GM12878 (cell line): ENCODE data around the gene PATL2. TPM values are rescaled to one million over a fixed set of nuclear protein-coding genes. Genes with fewer than 3 reads are reported as not detected.

Experiments used
- ATAC-seq: fragments of 200-7000 bp; cut with Tn5 transposase; 3 replicates; pipeline ENCODE4 v1.9.1; 2020; ENCODE audit warnings: mild to moderate bottlenecking, moderate library complexity
- BruUV-seq: library from RNA; stranded (reverse); fragments of 400-500 nt; replicated peaks from 2 replicates; lab custom pipeline; 2021; lab: Mats Ljungman, UMichigan
- CTCF ChIA-PET: fragments of 300-600 bp; sonication (Branson Sonifier 250); formaldehyde crosslinking; extraction: SDS; loops from one replicate; lab custom pipeline; 2021; ENCODE audit warnings: inconsistent platforms; lab: Yijun Ruan, JAX
- POLR2A ChIA-PET: fragments of 350-600 bp; formaldehyde crosslinking; extraction: SDS; loops from one replicate; lab custom pipeline; 2021; ENCODE audit warnings: inconsistent platforms; lab: Charles Lee
- RAD21 ChIA-PET: fragments of 300-600 bp; sonication (Branson Sonifier 250); formaldehyde crosslinking; loops from one replicate; lab custom pipeline; 2023; ENCODE audit warnings: antibody characterized with exemption; ENCODE audit not compliant: unreplicated experiment; lab: Charles Lee
- SMC1A ChIA-PET: fragments of 300-600 bp; sonication (Branson Sonifier 250); formaldehyde crosslinking; loops from one replicate; lab custom pipeline; 2023; ENCODE audit not compliant: unreplicated experiment, uncharacterized antibody; lab: Charles Lee
- DNase-seq: peaks from one replicate; pipeline ENCODE4 v3.0.0-alpha.2; 2011; ENCODE audit warnings: low read depth, low spot score
- FAIRE-seq: peaks from 3 replicates; lab custom pipeline; 2011; peaks lifted over from hg19 to GRCh38; lab: Jason Lieb, UNC
- H2AFZ ChIP-seq: 2 replicates; pipeline ENCODE4 v1.6.0; 2011; ENCODE audit warnings: low read depth, low read length, control low read depth; ENCODE audit not compliant: control insufficient read depth
- H3K27ac ChIP-seq: 2 replicates; pipeline ENCODE4 v1.5.1; 2011; ENCODE audit warnings: control low read depth; ENCODE audit not compliant: control insufficient read depth, insufficient read depth
- H3K27me3 ChIP-seq, 2 experiments: replicated peaks in 1 of 2; 2 replicates each; pipeline versions ENCODE4 v1.6.0 to v1.6.1; 2011; ENCODE audit warnings: low read length in 1 of 2; ENCODE audit not compliant: control insufficient read depth in 2 of 2, insufficient read depth in 2 of 2
- H3K36me3 ChIP-seq, 2 experiments: 2 replicates each; pipeline ENCODE4 v1.5.1; 2011; ENCODE audit warnings: low read length in 1 of 2; ENCODE audit not compliant: control insufficient read depth in 2 of 2, insufficient read depth in 2 of 2
- H3K4me1 ChIP-seq: 2 replicates; pipeline ENCODE4 v1.6.1; 2011; ENCODE audit warnings: mild to moderate bottlenecking, low read length, moderate library complexity, mixed read lengths; ENCODE audit not compliant: control insufficient read depth, insufficient read depth
- H3K4me2 ChIP-seq: 2 replicates; pipeline ENCODE4 v1.6.0; 2011; ENCODE audit warnings: control low read depth; ENCODE audit not compliant: control insufficient read depth, insufficient read depth
- H3K4me3 ChIP-seq: fragments of 200-600 bp; sonication (generic); 2 replicates; pipeline ENCODE4 v1.5.1; 2016
- H3K79me2 ChIP-seq: 2 replicates; pipeline ENCODE4 v1.6.0; 2011; ENCODE audit warnings: low read length; ENCODE audit not compliant: control insufficient read depth, insufficient read depth
- H3K9ac ChIP-seq: 2 replicates; pipeline ENCODE4 v1.8.0; 2011; ENCODE audit warnings: low read length, control low read depth, mixed read lengths; ENCODE audit not compliant: control insufficient read depth, insufficient read depth
- H3K9me3 ChIP-seq: replicated peaks from 3 replicates; pipeline ENCODE4 v1.5.1; 2011; ENCODE audit warnings: mild to moderate bottlenecking, low read length; ENCODE audit not compliant: control insufficient read depth, insufficient read depth
- H4K20me1 ChIP-seq: 2 replicates; pipeline ENCODE4 v1.6.0; 2011; ENCODE audit not compliant: control insufficient read depth, insufficient read depth
- CEBPB ChIP-seq, 2 experiments: fragments of 150-350 bp in 1 of 2; IDR thresholded peaks; 2 replicates each; pipeline ENCODE4 v1.6.1; 2012 to 2014; ENCODE audit warnings: low read depth in 2 of 2, low read length in 2 of 2, borderline replicate concordance in 1 of 2, inconsistent platforms in 1 of 2
- HDAC6 ChIP-seq: fragments of 200-600 bp; sonication (generic); IDR thresholded peaks from one replicate; pipeline ENCODE4 v1.8.0; 2017; ENCODE audit warnings: antibody characterized with exemption; ENCODE audit not compliant: unreplicated experiment
- IRF4 ChIP-seq: IDR thresholded peaks from 2 replicates; pipeline ENCODE4 v1.6.1; 2011; ENCODE audit warnings: low read depth, low read length
- JUNB ChIP-seq: IDR thresholded peaks from 2 replicates; pipeline ENCODE4 v1.6.1; 2016; ENCODE audit warnings: antibody characterized with exemption, mild to moderate bottlenecking
- KDM1A ChIP-seq: fragments of 200-600 bp; sonication (generic); IDR thresholded peaks from 2 replicates; pipeline ENCODE4 v1.6.1; 2016; ENCODE audit warnings: borderline replicate concordance
- NR2C1 ChIP-seq: fragments of 450-650 bp; IDR thresholded peaks from 2 replicates; pipeline ENCODE4 v1.6.1; 2017; ENCODE audit warnings: antibody characterized with exemption, mild to moderate bottlenecking, moderate library complexity
- NRF1 ChIP-seq: conservative IDR thresholded peaks from 2 replicates; pipeline ENCODE4 v1.6.1; 2011; ENCODE audit warnings: mild to moderate bottlenecking, low read depth, low read length, improper control_type of control experiment
- RCOR1 ChIP-seq: conservative IDR thresholded peaks from 2 replicates; pipeline ENCODE4 v1.6.1; 2012; ENCODE audit warnings: low read depth, low read length, improper control_type of control experiment
- RUNX3 ChIP-seq: IDR thresholded peaks from 2 replicates; pipeline ENCODE4 v1.6.1; 2012; ENCODE audit warnings: low read length, inconsistent platforms
- SPI1 ChIP-seq: IDR thresholded peaks from 2 replicates; pipeline ENCODE4 v1.6.1; 2011; ENCODE audit warnings: low read depth, mild to moderate bottlenecking, low read length, moderate library complexity, borderline replicate concordance; ENCODE audit not compliant: insufficient read depth
- SREBF2 ChIP-seq: IDR thresholded peaks from 2 replicates; pipeline ENCODE4 v1.6.1; 2012; ENCODE audit warnings: mild to moderate bottlenecking, low read length
- ZNF217 ChIP-seq: fragments of 450-650 bp; IDR thresholded peaks from 2 replicates; pipeline ENCODE4 v1.6.1; 2017; ENCODE audit warnings: antibody characterized with exemption, mild to moderate bottlenecking
- ZNF24 ChIP-seq: fragments of 450-650 bp; IDR thresholded peaks from 2 replicates; pipeline ENCODE4 v1.6.1; 2017; ENCODE audit warnings: antibody characterized with exemption, mild to moderate bottlenecking
- WGBS: methylation state at CpG from one replicate; pipeline ENCODE4 v1.1.6; 2016; ENCODE audit warnings: low lambda C conversion rate; ENCODE audit not compliant: insufficient replicate concordance, insufficient coverage; ENCODE audit errors: missing lambda C conversion rate; 5-methylcytosine and 5-hydroxymethylcytosine counted together
- in situ Hi-C: fragments of 300-500 bp; cut with MboI; formaldehyde crosslinking; loops from 9 replicates; pipeline ENCODE4 v1.14.3; 2018; ENCODE audit warnings: mixed read lengths
- intact Hi-C: fragments of 100-400 bp; cut with micrococcal nuclease; formaldehyde crosslinking; loops from one replicate; pipeline ENCODE4 v1.14.2; 2022; ENCODE audit not compliant: unreplicated experiment
- polyA plus RNA-seq, 11 experiments: library from polyadenylated mRNA; depleted of rRNA in 4 of 11; unstranded in 6 of 11; stranded (reverse) in 5 of 11; fragments of >200 nt; fragmentation: Nextera tagmentation in 4 of 11; fragmentation: Illumina TruSeq in 1 of 11; extraction: Ambion mirVana in 4 of 11; extraction: Trizol in 1 of 11; gene quantifications; 1 replicate in 1 of 11; 2 replicates in 10 of 11; pipeline versions ENCODE4 v1.2.1 to v1.2.3, GENCODE V29; 2011 to 2016; ENCODE audit warnings: inconsistent platforms in 2 of 11, missing spikeins in 2 of 11, low read depth in 1 of 11
- total RNA-seq, 4 experiments: library from RNA; depleted of rRNA in 3 of 4; stranded (reverse); fragments of >200 nt in 3 of 4; fragmentation: Illumina TruSeq in 1 of 4; extraction: Trizol in 1 of 4; gene quantifications; 2 replicates each; pipeline versions ENCODE4 v1.2.1 to v1.2.3, GENCODE V29; 2013 to 2021
- TF ChIP-seq, protein P1 (sequence below): fragments of 450-650 bp; IDR thresholded peaks from 2 replicates; pipeline ENCODE4 v1.6.1; 2017; ENCODE audit warnings: mild to moderate bottlenecking, moderate library complexity
- TF ChIP-seq, protein P2 (sequence below): fragments of 450-650 bp; IDR thresholded peaks from 2 replicates; pipeline ENCODE4 v1.6.1; 2016; ENCODE audit warnings: mild to moderate bottlenecking

PATL2 gene
- total and polyA plus RNA-seq, 10 of the 15 experiments (the other 5 are each of a cell fraction or from before 2014, with no cell fraction given) = 4.2 to 16.2 (median 12.1) TPM

DNA sequence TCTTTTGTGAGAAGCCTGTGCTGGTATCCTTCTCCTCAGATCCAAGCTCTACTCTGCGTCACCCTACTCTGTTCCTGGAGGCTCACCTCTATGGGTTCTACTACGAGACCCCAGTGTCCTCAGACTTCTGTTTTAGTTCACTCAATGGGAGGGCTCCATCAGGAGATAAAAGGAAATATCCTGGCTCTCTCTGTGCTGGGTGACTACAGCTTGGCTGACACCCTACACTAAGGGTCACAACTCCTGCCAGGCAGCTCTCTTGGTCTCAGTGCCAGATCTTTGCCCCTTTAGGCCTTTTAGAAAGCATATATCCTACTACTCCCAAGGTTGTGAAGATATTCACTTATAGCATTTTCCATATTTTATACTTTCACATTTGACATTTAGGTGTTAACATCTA, 94.1 kb downstream of the PATL2 start:
- no peaks in the 10 kb centered on the region for H3K9me3 ChIP-seq
- no peaks in the 10 kb centered on the region for H3K4me1 ChIP-seq
- RAD21 ChIA-PET = no interaction called here
- no peak overlapping the region for H2AFZ ChIP-seq
- no peak for ATAC-seq
- no peak for FAIRE-seq
- H4K20me1 ChIP-seq = no peaks in the 10 kb centered on the region
- intact Hi-C loops = no loop called here
- H3K4me3 ChIP-seq = no peak overlapping the region
- H3K79me2 ChIP-seq = no peaks in the 10 kb centered on the region
- CTCF ChIA-PET = interaction anchor here (0.8 kb wide), 1 partner anchor 14 kb away, joined by 3 read pairs; no protein-coding TSS in a partner anchor
- in situ Hi-C loops = no loop called here
- H3K27ac ChIP-seq = no peak overlapping the region
- H3K9ac ChIP-seq = no peak overlapping the region
- no peak for DNase-seq
- no TSS peak for BruUV-seq
- 100% methylated on average over 2 of the region's 2 CpGs for WGBS
- H3K27me3 ChIP-seq = no peaks in the 10 kb centered on the region
- SMC1A ChIA-PET = interaction anchor here (1.1 kb wide), 1 partner anchor 14 kb away, joined by 3 read pairs; no protein-coding TSS in a partner anchor
- no peak for TF ChIP-seq IRF4
- no peak for TF ChIP-seq SPI1
- no peak for TF ChIP-seq ZNF24
- TF ChIP-seq KDM1A = no peak
- TF ChIP-seq RCOR1 = no peak
- no peak for TF ChIP-seq RUNX3
- TF ChIP-seq HDAC6 = no peak
- TF ChIP-seq ZNF217 = no peak
- TF ChIP-seq, protein P1, sequence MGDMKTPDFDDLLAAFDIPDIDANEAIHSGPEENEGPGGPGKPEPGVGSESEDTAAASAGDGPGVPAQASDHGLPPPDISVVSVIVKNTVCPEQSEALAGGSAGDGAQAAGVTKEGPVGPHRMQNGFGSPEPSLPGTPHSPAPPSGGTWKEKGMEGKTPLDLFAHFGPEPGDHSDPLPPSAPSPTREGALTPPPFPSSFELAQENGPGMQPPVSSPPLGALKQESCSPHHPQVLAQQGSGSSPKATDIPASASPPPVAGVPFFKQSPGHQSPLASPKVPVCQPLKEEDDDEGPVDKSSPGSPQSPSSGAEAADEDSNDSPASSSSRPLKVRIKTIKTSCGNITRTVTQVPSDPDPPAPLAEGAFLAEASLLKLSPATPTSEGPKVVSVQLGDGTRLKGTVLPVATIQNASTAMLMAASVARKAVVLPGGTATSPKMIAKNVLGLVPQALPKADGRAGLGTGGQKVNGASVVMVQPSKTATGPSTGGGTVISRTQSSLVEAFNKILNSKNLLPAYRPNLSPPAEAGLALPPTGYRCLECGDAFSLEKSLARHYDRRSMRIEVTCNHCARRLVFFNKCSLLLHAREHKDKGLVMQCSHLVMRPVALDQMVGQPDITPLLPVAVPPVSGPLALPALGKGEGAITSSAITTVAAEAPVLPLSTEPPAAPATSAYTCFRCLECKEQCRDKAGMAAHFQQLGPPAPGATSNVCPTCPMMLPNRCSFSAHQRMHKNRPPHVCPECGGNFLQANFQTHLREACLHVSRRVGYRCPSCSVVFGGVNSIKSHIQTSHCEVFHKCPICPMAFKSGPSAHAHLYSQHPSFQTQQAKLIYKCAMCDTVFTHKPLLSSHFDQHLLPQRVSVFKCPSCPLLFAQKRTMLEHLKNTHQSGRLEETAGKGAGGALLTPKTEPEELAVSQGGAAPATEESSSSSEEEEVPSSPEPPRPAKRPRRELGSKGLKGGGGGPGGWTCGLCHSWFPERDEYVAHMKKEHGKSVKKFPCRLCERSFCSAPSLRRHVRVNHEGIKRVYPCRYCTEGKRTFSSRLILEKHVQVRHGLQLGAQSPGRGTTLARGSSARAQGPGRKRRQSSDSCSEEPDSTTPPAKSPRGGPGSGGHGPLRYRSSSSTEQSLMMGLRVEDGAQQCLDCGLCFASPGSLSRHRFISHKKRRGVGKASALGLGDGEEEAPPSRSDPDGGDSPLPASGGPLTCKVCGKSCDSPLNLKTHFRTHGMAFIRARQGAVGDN = no peak
- no peak for TF ChIP-seq CEBPB (IDR thresholded peaks at IDR 0.05; ENCODE audit: borderline replicate concordance in 1 of 2, low read depth in 2 of 2, low read length in 2 of 2)
- TF ChIP-seq, protein P2, sequence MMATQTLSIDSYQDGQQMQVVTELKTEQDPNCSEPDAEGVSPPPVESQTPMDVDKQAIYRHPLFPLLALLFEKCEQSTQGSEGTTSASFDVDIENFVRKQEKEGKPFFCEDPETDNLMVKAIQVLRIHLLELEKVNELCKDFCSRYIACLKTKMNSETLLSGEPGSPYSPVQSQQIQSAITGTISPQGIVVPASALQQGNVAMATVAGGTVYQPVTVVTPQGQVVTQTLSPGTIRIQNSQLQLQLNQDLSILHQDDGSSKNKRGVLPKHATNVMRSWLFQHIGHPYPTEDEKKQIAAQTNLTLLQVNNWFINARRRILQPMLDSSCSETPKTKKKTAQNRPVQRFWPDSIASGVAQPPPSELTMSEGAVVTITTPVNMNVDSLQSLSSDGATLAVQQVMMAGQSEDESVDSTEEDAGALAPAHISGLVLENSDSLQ = no peak
- TF ChIP-seq JUNB = no peak
- TF ChIP-seq NR2C1 = no peak
- no peak for TF ChIP-seq NRF1
- no peak for TF ChIP-seq SREBF2
- peaks cover 0 to 16% of the 10 kb centered on the region in 2 experiments; a peak in 2 of 4 replicates for H3K36me3 ChIP-seq
- no peak overlapping the region for H3K4me2 ChIP-seq
- POLR2A ChIA-PET = no interaction called here
